NOMO-1 (cell line): Measurements from ENCODE around the gene DNMT3L.
"Not testable (repeated sequence)": the region's sequence is repeated elsewhere in the genome, so short reads cannot be mapped to it uniquely, and the experiment has no call there.

Experiments used
- DNase-seq, 2 experiments: peaks; one replicate each; lab custom pipeline; 2025; ENCODE audit not compliant: unreplicated experiment in 2 of 2; lab: John Stamatoyannopoulos, UW

The DNMT3L gene

DNA sequence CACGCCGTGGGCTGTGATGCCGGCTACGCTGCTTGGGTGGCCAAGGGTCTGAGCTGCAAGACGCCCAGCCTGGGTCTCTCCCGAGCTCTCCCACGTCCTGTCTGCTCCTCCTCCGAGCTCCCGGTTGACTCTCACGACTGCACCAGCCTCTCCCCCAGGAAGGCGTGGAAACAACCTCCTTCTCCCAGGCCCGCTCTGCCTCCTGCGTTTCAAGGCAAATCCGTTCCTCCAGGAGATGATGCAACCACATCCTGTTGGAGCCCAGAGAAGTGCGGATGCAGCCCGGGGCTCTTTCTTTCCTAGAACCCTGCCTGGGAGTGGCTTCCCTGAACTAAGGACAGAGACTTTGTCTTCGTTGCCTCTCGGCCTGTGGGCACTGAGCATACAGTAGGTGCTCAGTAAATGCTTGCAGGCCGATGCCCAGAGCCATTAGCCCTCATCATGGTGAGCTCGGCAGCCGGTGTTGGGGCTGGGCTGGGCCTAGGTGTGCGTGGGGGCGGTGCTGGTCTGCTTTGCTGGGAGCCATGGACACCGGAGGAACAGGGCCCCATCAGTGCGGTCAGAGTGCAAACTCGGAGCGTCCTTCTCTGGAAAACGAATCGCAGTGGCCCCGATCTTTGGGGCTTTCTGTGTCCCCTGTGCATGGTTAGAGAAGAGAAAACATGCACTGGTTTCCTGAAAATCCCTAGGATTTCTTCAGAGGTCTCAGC, 59.0 kb downstream of the DNMT3L start:
- DNase-seq, result not testable (repeated sequence)

DNA sequence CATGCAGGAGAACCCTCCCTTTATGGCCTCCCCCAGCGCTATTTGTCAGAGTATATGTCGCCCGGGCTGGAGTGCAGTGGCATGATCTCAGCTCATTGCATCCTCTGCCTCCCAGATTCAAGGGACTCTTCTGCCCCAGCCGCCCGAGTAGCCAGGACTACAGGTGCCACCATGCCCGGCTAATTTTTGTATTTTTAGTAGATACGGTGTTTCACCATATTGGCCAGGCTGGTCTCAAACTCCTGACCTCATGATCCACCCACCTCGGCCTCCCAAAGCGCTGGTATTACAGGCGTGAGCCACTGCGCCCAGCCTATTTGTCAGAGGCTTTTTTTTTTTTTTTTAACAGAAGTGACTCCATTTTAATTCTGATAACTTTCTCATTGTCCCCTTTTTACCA, 61.7 kb downstream of the DNMT3L start:
- DNase-seq, result not testable (repeated sequence)

DNA sequence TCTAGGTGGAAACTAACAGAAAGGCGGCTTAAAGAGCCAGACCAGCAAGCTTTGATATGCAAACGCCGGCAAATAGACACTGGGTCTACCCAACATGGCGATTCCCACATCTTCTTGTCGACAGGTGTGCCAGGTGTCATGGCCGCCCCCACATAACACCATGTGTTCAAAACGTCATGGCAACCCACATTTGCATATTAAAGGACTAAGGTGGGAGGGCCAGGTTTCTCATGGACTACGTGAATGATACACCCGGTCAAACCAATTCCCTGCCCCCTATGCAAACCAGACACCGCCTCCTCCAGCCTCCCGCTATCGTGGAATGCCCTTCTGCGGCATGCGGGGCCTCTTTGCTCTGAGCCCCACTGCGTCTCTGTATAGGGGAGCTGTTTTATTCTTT, 62.2 kb downstream of the DNMT3L start:
- no peak for DNase-seq

DNA sequence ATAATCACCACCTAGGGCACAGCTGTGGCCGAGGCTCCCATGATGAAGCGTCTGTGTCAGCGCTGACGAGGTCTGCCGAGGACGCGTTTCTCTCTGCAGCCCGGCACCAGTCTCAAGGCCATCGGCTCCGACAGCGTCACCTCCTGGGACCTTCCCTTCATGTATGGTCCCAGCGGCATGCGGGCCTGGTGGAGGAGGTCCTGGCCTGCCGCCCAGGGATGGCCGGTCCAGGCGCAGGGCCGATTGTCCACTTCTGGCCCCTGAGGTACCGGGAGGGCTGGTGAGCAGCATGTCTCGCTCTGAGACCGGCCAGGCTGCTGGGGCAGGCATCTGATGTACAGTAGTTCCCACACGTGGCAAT, 64.6 kb downstream of the DNMT3L start:
- DNase-seq, result not testable (repeated sequence)
